SK-N-SH treated with all-trans-retinoic acid at 6 μM for 48 hours (cell line): ENCODE measurements around the gene TSGA10IP.
A peak's percentile ranks its signal among the peaks of the same experiment; 100 is the strongest.

Experiments used
- ATAC-seq: fragments of 200-7000 bp; cut with Tn5 transposase; 3 replicates; pipeline ENCODE4 v1.9.1; 2020; ENCODE audit warnings: mild to moderate bottlenecking, moderate library complexity
- ARNTL ChIP-seq: fragments of 450-650 bp; formaldehyde crosslinking; IDR thresholded peaks from 2 replicates; pipeline ENCODE4 v1.5.0; 2020; ENCODE audit warnings: low read depth, mild to moderate bottlenecking, moderate library complexity, borderline replicate concordance
- BACH2 ChIP-seq: fragments of 250-450 bp; sonication (Bioruptor Pico); IDR thresholded peaks from 2 replicates; pipeline ENCODE4 v1.9.0; 2021; ENCODE audit warnings: mild to moderate bottlenecking, borderline replicate concordance
- CSDC2 ChIP-seq: fragments of 250-450 bp; sonication (Bioruptor Pico); IDR thresholded peaks from 2 replicates; pipeline ENCODE4 v1.5.0; 2020; ENCODE audit warnings: mild to moderate bottlenecking, moderate library complexity
- CSRNP3 ChIP-seq: fragments of 250-450 bp; sonication (Bioruptor Pico); IDR thresholded peaks from 2 replicates; pipeline ENCODE4 v1.5.1; 2021; ENCODE audit warnings: mild to moderate bottlenecking, moderate library complexity
- ESRRG ChIP-seq: fragments of 250-450 bp; sonication (Bioruptor Pico); IDR thresholded peaks from 2 replicates; pipeline ENCODE4 v1.6.1; 2021; ENCODE audit warnings: mild to moderate bottlenecking
- GLIS3 ChIP-seq: fragments of 250-450 bp; sonication (Bioruptor Pico); IDR thresholded peaks from 2 replicates; pipeline ENCODE4 v1.5.0; 2020; ENCODE audit warnings: mild to moderate bottlenecking, moderate library complexity
- ISL1 ChIP-seq: fragments of 250-450 bp; sonication (Bioruptor Pico); IDR thresholded peaks from 2 replicates; pipeline ENCODE4 v2.1.2; 2022; ENCODE audit warnings: mild to moderate bottlenecking, moderate library complexity
- OSR1 ChIP-seq: fragments of 250-450 bp; sonication (Bioruptor Pico); IDR thresholded peaks from 2 replicates; pipeline ENCODE4 v1.8.0; 2022; ENCODE audit warnings: moderate library complexity, mild to moderate bottlenecking, inconsistent platforms
- PPARA ChIP-seq: fragments of 250-450 bp; sonication (Bioruptor Pico); IDR thresholded peaks from 2 replicates; pipeline ENCODE4 v1.5.0; 2020; ENCODE audit warnings: mild to moderate bottlenecking, borderline replicate concordance
- SNAI2 ChIP-seq: fragments of 250-450 bp; sonication (Bioruptor Pico); IDR thresholded peaks from 2 replicates; pipeline ENCODE4 v1.5.0; 2020; ENCODE audit warnings: mild to moderate bottlenecking, moderate library complexity
- TCF4 ChIP-seq: fragments of 250-450 bp; sonication (Bioruptor Pico); IDR thresholded peaks from 2 replicates; pipeline ENCODE4 v1.8.0; 2021; ENCODE audit warnings: mild to moderate bottlenecking, moderate library complexity, borderline replicate concordance
- TOX ChIP-seq: fragments of 250-450 bp; sonication (Bioruptor Pico); IDR thresholded peaks from 2 replicates; pipeline ENCODE4 v1.8.0; 2021; ENCODE audit warnings: mild to moderate bottlenecking, moderate library complexity, borderline replicate concordance
- TSHZ2 ChIP-seq: fragments of 250-450 bp; sonication (Bioruptor Pico); IDR thresholded peaks from 2 replicates; pipeline ENCODE4 v1.5.0; 2020; ENCODE audit warnings: mild to moderate bottlenecking, moderate library complexity
- ZC3H10 ChIP-seq: fragments of 250-450 bp; sonication (Bioruptor Pico); IDR thresholded peaks from 2 replicates; pipeline ENCODE4 v1.5.1; 2021; ENCODE audit warnings: mild to moderate bottlenecking, moderate library complexity
- ZFP3 ChIP-seq: fragments of 250-450 bp; sonication (Bioruptor Pico); IDR thresholded peaks from 2 replicates; pipeline ENCODE4 v1.5.0; 2020; ENCODE audit warnings: mild to moderate bottlenecking, moderate library complexity
- ZFP30 ChIP-seq: fragments of 450-650 bp; formaldehyde crosslinking; IDR thresholded peaks from 2 replicates; pipeline ENCODE4 v1.5.0; 2022; ENCODE audit warnings: mild to moderate bottlenecking, moderate library complexity
- ZNF565 ChIP-seq: fragments of 450-650 bp; formaldehyde crosslinking; conservative IDR thresholded peaks from 2 replicates; pipeline ENCODE4 v1.5.0; 2020; ENCODE audit warnings: low read depth, mild to moderate bottlenecking, moderate library complexity
- ZNF70 ChIP-seq: fragments of 450-650 bp; formaldehyde crosslinking; IDR thresholded peaks from 2 replicates; pipeline ENCODE4 v1.5.0; 2020; ENCODE audit warnings: mild to moderate bottlenecking, moderate library complexity
- TF ChIP-seq, protein P1 (sequence below): fragments of 250-450 bp; sonication (Bioruptor Pico); IDR thresholded peaks from 2 replicates; pipeline ENCODE4 v1.8.0; 2021; ENCODE audit warnings: low read depth, mild to moderate bottlenecking, moderate library complexity, borderline replicate concordance
- TF ChIP-seq, protein P2 (sequence below): fragments of 250-450 bp; sonication (Bioruptor Pico); IDR thresholded peaks from 2 replicates; pipeline ENCODE4 v1.5.1; 2020; ENCODE audit warnings: low read depth, mild to moderate bottlenecking, moderate library complexity
- TF ChIP-seq, protein P3 (sequence below): fragments of 250-450 bp; sonication (Bioruptor Pico); IDR thresholded peaks from 2 replicates; pipeline ENCODE4 v1.8.0; 2020; ENCODE audit warnings: mild to moderate bottlenecking, moderate library complexity, borderline replicate concordance

The TSGA10IP gene

GRCh38 chr11:65917434-65918210, 27.7 kb upstream of the TSGA10IP start:
- ATAC-seq, result no peak
- TF ChIP-seq PPARA (CRISPR knock-in tag), result no peak
- TF ChIP-seq ZNF565 (CRISPR knock-in tag), result no peak
- TF ChIP-seq, protein P1, sequence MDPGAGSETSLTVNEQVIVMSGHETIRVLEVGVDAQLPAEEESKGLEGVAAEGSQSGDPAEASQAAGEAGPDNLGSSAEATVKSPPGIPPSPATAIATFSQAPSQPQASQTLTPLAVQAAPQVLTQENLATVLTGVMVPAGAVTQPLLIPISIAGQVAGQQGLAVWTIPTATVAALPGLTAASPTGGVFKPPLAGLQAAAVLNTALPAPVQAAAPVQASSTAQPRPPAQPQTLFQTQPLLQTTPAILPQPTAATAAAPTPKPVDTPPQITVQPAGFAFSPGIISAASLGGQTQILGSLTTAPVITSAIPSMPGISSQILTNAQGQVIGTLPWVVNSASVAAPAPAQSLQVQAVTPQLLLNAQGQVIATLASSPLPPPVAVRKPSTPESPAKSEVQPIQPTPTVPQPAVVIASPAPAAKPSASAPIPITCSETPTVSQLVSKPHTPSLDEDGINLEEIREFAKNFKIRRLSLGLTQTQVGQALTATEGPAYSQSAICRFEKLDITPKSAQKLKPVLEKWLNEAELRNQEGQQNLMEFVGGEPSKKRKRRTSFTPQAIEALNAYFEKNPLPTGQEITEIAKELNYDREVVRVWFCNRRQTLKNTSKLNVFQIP, result no peak
- TF ChIP-seq OSR1 (CRISPR knock-in tag), result no peak
- no peak for TF ChIP-seq CSRNP3 (CRISPR knock-in tag)
- TF ChIP-seq, protein P2, sequence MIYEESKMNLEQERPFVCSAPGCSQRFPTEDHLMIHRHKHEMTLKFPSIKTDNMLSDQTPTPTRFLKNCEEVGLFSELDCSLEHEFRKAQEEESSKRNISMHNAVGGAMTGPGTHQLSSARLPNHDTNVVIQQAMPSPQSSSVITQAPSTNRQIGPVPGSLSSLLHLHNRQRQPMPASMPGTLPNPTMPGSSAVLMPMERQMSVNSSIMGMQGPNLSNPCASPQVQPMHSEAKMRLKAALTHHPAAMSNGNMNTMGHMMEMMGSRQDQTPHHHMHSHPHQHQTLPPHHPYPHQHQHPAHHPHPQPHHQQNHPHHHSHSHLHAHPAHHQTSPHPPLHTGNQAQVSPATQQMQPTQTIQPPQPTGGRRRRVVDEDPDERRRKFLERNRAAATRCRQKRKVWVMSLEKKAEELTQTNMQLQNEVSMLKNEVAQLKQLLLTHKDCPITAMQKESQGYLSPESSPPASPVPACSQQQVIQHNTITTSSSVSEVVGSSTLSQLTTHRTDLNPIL (CRISPR knock-in tag), result no peak
- TF ChIP-seq TOX (CRISPR knock-in tag), result no peak
- no peak for TF ChIP-seq SNAI2 (CRISPR knock-in tag)
- TF ChIP-seq, protein P3, sequence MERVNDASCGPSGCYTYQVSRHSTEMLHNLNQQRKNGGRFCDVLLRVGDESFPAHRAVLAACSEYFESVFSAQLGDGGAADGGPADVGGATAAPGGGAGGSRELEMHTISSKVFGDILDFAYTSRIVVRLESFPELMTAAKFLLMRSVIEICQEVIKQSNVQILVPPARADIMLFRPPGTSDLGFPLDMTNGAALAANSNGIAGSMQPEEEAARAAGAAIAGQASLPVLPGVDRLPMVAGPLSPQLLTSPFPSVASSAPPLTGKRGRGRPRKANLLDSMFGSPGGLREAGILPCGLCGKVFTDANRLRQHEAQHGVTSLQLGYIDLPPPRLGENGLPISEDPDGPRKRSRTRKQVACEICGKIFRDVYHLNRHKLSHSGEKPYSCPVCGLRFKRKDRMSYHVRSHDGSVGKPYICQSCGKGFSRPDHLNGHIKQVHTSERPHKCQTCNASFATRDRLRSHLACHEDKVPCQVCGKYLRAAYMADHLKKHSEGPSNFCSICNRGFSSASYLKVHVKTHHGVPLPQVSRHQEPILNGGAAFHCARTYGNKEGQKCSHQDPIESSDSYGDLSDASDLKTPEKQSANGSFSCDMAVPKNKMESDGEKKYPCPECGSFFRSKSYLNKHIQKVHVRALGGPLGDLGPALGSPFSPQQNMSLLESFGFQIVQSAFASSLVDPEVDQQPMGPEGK (CRISPR knock-in tag), result no peak
- TF ChIP-seq TSHZ2 (CRISPR knock-in tag), result no peak
- TF ChIP-seq CSDC2 (CRISPR knock-in tag), result no peak
- TF ChIP-seq BACH2 (CRISPR knock-in tag), result no peak
- TF ChIP-seq ESRRG (CRISPR knock-in tag), result no peak
- no peak for TF ChIP-seq ZNF70 (CRISPR knock-in tag)
- TF ChIP-seq ARNTL (CRISPR knock-in tag), result no peak
- no peak for TF ChIP-seq ZFP30 (CRISPR knock-in tag)

DNA sequence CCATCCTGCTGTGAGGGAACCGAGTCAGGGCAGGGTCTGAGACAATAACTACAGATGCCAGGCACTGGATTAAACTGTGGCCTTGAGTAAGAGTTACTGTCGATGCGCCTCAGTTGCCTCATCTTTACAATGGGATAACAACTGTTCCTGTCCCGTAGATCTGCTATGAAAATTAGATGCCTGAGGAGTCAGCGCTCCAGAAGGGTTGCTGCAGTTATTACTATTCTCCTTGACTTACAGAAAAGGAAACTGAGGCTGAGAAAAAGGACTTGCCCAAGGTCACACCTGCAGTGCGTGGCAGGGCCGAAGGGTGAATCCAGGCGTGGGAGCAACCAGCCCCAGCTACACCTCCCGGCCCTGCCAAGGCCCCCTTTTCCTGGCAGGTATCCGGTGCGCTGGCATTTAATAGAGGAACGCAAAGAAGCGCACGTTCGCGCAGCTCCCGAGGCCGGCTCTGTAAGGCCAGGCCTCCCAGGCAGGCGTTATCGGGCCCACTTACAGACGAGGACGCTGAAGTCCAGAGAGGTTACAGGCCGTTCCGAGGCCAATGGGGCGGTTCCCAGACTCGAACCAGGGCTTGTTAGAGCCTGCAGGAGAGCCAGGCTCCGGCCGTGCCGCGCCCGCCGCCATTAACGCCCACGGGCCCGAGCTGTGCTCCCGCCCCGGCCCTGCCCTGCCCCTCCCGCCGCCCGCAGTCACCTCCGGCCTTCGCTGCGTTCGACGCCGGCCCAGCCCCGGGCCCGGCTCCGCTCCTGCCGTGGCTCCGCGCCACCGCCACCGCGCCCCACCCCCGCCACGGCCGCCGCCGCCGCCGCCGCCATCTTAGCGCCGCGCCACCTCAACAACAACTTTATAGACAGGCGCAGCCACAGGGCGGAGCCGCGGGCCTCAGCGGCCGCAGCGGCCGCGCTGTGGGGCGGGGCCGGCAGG, 26.8 kb upstream of the TSGA10IP start, which contains the start of gene C11orf68:
C11orf68 (minus strand) TSS at position 852 of the 930 bp plus-strand sequence; CDS start at position 821, 31 bp downstream.
- TF ChIP-seq ARNTL (CRISPR knock-in tag), result no peak
- TF ChIP-seq TCF4, result no peak
- TF ChIP-seq ZNF565 (CRISPR knock-in tag), result no peak
- TF ChIP-seq ZFP30 (CRISPR knock-in tag), result no peak
- TF ChIP-seq ZFP3 (CRISPR knock-in tag), result no peak
- no peak for TF ChIP-seq ISL1 (CRISPR knock-in tag)
- no peak for TF ChIP-seq SNAI2 (CRISPR knock-in tag)
- TF ChIP-seq CSDC2 (CRISPR knock-in tag), result no peak
- TF ChIP-seq, protein P3 (CRISPR knock-in tag), result no peak
- TF ChIP-seq OSR1 (CRISPR knock-in tag), result no peak
- TF ChIP-seq TSHZ2 (CRISPR knock-in tag), result no peak
- TF ChIP-seq ZC3H10 (CRISPR knock-in tag), result no peak
- TF ChIP-seq ZNF70 (CRISPR knock-in tag), result no peak
- no peak for TF ChIP-seq GLIS3
- TF ChIP-seq BACH2 (CRISPR knock-in tag), result no peak
- TF ChIP-seq TOX (CRISPR knock-in tag), result no peak

More for the DNA sequence above, 26.8 kb upstream of the TSGA10IP start, which contains the start of gene C11orf68:
- ATAC-seq, result peak; percentile 2; the same call in 2 of the 3 replicates
